ENCODE results near the gene GLDN.
"Not testable (repeated sequence)": the region's sequence is repeated elsewhere in the genome, so short reads cannot be mapped to it uniquely, and the experiment has no call there.

The GLDN gene

GRCh38 chr15:51390966-51391422 lies 49.5 kb downstream of the GLDN start:
- DNase-seq: no peak

GRCh38 chr15:51396921-51397320 lies 55.5 kb downstream of the GLDN start:
- DNase-seq: no peak

- DNase-seq: no peak
Observed at GRCh38 chr15:51398626-51399025, 57.2 kb downstream of the GLDN start.

- no peak for DNase-seq
Observed at GRCh38 chr15:51401051-51401780, 59.8 kb downstream of the GLDN start.

DNA sequence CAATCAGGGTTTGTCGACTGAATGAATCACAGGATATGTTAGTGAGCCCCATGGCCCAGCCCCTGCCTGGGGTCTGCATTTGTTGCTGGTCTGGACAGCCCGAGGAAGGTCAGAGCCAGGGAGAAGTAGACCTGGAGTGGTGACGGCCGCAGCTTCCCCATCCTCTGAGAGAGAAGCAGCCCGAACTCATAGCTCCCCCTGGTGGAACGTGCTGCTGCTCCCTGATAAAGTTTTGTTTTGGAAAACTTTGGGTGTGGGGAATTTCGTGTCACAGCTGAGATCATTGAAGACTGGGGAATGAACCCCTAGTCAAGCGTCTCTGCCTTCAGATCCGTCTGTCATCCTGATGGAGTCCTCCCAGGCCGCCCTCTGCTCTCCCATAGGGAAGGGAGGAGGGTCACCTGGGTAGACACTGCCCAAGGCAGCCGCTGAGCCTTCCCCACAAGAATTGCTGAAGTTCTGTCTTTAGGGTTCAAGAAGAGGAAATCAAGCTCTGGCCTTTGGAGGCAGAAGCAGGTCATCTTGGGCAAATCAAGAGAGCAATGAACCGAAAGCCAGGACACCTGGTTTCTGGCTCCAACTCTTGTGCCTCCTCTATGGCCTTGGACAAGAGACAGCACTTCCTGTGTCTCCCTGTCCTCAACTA lies 60.5 kb downstream of the GLDN start:
- DNase-seq: no peak

- no peak for DNase-seq
Observed at GRCh38 chr15:51403072-51403878, 61.8 kb downstream of the GLDN start.

DNA sequence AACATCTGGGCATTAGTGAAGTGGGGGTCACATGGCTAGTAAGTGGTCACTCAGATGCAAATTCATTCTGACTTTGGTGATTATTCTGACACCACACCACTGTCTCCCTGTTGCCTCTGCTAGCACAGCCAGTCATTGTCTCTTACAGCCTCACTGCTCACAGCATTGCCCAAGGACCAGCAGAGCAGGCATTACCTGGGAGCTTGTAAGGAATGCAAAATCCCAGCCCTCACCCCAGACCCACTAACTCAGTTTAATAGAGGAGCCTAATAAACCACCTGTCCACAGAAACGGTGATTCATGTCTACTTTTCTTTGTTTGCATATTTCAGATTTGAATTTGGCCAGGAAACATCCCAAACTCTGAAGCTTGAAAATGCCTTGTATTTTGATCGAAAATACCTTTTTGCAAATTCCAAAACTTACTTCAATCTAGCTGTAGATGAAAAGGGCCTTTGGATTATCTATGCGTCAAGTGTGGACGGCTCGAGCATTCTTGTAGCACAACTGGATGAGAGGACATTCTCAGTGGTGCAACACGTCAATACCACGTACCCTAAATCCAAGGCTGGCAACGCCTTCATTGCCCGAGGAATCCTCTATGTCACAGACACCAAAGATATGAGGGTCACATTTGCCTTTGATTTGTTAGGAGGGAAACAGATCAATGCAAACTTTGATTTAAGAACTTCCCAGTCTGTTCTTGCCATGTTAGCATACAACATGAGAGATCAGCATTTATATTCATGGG lies 62.7 kb downstream of the GLDN start:
- DNase-seq: no peak

- no peak for DNase-seq
Observed at GRCh38 chr15:51405693-51406523, 64.5 kb downstream of the GLDN start.

DNA sequence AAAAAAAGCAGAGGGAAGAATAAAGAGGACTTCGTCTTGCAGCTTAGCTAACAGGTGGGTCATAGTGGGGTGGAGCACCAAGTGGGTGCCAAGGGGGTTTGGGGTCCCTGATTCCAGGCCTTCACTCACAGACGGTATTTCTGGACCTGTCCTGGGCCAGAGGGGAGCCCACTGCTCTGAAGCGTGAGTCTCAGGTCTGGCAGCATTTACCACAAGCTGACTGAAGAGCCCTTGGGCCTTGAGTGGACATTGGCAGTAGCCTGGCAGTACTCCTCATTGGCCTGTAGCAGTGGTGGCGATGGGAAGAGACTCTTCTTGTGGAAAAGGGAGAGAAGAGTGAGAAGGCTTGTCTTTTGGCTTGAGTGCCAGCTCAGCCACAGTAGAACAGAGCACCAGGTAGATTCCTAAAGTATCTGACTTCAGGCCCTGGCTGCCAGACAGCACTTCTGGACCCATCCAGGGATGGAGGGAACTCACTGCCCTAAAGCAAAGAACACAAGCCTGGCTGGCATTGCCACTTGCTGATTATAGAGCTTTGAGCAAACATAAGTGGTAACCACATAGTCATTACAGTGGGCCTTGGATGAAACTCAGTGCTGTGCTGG lies 72.9 kb downstream of the GLDN start:
- no peak for DNase-seq

- DNase-seq: no peak
Observed at GRCh38 chr15:51416129-51416528, 74.7 kb downstream of the GLDN start.

DNA sequence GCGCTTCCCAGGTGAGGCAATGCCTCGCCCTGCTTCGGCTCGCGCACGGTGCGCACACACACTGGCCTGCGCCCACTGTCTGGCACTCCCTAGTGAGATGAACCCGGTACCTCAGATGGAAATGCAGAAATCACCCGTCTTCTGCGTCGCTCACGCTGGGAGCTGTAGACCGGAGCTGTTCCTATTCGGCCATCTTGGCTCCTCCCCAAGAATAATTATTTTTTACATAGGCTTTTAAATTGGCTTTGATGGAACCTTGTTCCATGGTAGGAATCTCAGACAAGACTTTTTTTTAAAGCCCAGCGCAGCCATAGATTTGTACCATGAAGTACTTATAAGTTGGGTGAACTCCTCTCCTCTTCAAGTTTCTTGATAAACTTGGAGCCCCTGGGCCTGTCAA lies 81.6 kb downstream of the GLDN start:
- DNase-seq: not testable (repeated sequence)

- no peak for DNase-seq
Observed at GRCh38 chr15:51424780-51425179, 83.3 kb downstream of the GLDN start.

GRCh38 chr15:51425517-51426040 lies 84.1 kb downstream of the GLDN start:
- DNase-seq: no peak

GRCh38 chr15:51438526-51438925 lies 97.1 kb downstream of the GLDN start:
- no peak for DNase-seq

- DNase-seq: no peak
Observed at GRCh38 chr15:51443282-51443914, 101.9 kb downstream of the GLDN start.

DNA sequence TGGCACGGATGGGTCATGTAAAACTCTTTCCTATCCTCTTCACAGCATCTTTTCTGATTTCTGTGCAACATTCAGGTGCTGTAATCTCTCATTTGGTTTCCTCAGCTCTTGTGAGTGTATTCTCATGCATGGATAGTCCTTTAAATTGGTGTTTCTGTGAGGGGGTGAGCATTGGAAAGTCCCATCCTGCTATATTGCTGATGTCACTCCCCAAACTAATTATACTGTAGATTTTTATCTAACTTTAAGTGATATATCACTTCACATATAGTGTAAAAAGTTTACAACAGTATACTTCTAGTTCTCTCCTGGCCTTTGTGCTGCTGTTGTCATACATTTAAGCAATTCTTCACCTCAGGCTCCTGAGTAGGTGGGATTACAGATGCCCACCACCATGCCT lies 102.7 kb downstream of the GLDN start:
- DNase-seq: no peak

DNA sequence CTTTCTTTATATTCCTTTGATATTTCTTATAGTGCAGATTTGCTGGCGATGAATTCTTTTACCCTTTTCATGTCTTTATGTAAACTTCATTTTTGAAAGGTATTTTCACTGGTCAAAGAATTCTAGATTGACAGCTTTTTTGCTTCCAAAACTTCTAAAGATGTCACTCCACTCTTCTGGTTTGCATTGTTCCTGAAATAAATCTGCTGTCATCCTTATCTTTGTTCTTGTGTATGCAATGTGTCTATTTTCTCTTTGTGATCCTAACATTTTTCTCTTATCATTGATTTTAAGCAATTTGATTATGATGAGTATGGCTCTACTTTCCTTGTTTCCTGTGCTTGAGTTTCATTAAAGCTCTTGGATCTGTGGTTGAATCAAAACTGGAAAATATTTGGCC lies 103.4 kb downstream of the GLDN start:
- DNase-seq: no peak

DNA sequence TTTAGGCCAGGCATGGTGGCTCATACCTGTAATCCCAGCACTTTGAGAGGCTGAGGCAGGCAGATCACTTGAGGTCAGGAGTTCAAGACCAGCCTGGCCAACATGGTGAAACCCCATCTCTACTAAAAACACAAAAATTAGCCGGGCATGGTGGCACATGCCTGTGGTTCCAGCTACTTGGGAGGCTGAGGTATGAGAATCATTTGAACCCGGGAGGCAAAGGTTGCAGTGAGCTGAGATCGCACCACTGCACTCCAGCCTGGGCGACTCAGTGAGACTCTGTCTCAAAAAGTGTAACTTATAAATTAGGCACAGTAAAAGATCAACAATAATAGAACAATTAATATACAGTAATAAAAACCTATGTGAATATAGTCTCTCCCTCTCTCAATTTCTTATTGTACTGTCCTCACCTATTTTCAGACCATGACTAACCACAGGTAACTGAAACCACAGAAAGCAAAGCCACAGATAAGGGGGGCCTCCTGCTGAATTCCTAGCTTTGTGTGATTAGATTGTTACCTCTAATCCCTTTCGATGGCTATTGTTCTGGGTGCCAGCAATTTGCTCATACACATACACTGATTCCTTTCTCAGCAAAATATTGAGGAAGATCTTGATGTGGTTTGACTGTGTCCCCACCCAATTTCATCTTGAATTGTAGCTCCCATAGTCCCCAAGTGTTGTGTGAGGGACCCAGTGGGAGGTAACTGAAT lies 104.7 kb downstream of the GLDN start:
- not testable (repeated sequence) for DNase-seq

DNA sequence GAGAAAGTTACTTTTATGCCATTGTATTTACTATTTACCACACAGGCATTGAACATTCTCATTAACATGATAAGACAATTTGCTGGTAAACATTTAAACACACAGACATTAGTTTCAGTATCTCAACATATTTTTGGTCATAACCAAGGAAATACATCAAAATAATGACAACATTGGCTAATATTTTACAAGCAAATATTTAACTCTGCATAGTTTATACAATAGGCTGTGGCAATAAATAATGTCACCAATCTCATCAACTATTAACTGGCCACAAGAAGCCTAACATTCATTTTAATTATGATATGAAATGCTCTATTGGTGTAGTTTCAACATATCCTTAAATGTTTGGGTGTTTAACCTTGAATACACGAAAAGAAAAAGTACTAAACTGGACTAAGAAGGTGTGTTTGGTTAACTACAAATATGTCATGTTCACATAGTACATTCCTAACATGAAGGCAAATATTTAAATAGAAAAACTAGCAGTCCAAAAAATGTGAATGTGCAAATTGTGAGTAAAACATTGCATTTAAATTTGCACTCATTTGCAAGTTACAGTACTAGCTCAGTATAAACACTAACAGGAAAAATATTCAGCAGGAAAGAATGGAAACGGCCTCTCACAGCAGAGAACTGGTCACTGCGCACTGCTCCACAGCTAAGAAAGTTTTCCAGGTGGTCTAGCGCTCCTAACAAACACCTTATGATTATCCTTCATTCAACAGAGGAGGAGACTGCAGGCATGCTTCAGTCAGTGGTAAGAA lies 106.6 kb downstream of the GLDN start:
- DNase-seq: no peak
